Fibroblast of skin of back (primary cell): ENCODE data around the gene C1orf185.
A peak's percentile ranks its signal among the peaks of the same experiment; 100 is the strongest.
"Not testable (repeated sequence)": the region's sequence is repeated elsewhere in the genome, so short reads cannot be mapped to it uniquely, and the experiment has no call there.

Source experiments
- DNase-seq: peaks from one replicate; pipeline ENCODE4 v3.0.0-alpha.2; 2013

C1orf185 gene

GRCh38 chr1:51137696-51138095, 35.7 kb downstream of the C1orf185 start:
- DNase-seq, result not testable (repeated sequence)

- no peak for DNase-seq
Measured at GRCh38 chr1:51139474-51139873, 37.4 kb downstream of the C1orf185 start.

GRCh38 chr1:51147394-51147793, 45.4 kb downstream of the C1orf185 start:
- DNase-seq, result no peak

- DNase-seq, result no peak
Measured at GRCh38 chr1:51154776-51155175, 52.7 kb downstream of the C1orf185 start.

- DNase-seq, result no peak
Measured at GRCh38 chr1:51156752-51157151, 54.7 kb downstream of the C1orf185 start.

- DNase-seq, result no peak
Measured at GRCh38 chr1:51157395-51157794, 55.4 kb downstream of the C1orf185 start.

GRCh38 chr1:51158263-51158662, 56.2 kb downstream of the C1orf185 start:
- no peak for DNase-seq

GRCh38 chr1:51162560-51162959, 60.5 kb downstream of the C1orf185 start:
- DNase-seq, result not testable (repeated sequence)

GRCh38 chr1:51165540-51165939, 63.5 kb downstream of the C1orf185 start:
- DNase-seq, result no peak

GRCh38 chr1:51168266-51168845, 66.3 kb downstream of the C1orf185 start:
- no peak for DNase-seq

GRCh38 chr1:51168936-51169335, 66.9 kb downstream of the C1orf185 start:
- DNase-seq, result no peak

GRCh38 chr1:51170342-51170741, 68.3 kb downstream of the C1orf185 start:
- peak; percentile 2 for DNase-seq

- no peak for DNase-seq
Measured at GRCh38 chr1:51172811-51173210, 70.8 kb downstream of the C1orf185 start.

- DNase-seq, result no peak
Measured at GRCh38 chr1:51175278-51175677, 73.2 kb downstream of the C1orf185 start.

- DNase-seq, result not testable (repeated sequence)
Measured at GRCh38 chr1:51177988-51178387, 76.0 kb downstream of the C1orf185 start.

- no peak for DNase-seq
Measured at GRCh38 chr1:51188230-51188629, 86.2 kb downstream of the C1orf185 start.

- DNase-seq, result peak; percentile 68
Measured at GRCh38 chr1:51189421-51190073, 87.5 kb downstream of the C1orf185 start.

GRCh38 chr1:51190961-51191360, 88.9 kb downstream of the C1orf185 start:
- no peak for DNase-seq

GRCh38 chr1:51192213-51192843, 90.3 kb downstream of the C1orf185 start:
- peak; percentile 76 for DNase-seq

GRCh38 chr1:51193564-51193963, 91.5 kb downstream of the C1orf185 start:
- DNase-seq, result no peak
